Measurements from ENCODE around the gene WDR53. TPM values are rescaled to one million over a fixed set of nuclear protein-coding genes. Genes with fewer than 3 reads are reported as not detected.
"Not testable (repeated sequence)": the region's sequence is repeated elsewhere in the genome, so short reads cannot be mapped to it uniquely, and the experiment has no call there.

Gene WDR53
- polyA plus RNA-seq, 12 donors: 7.0 to 28.2 (median 11.9) TPM; not detected in 1

GRCh38 chr3:196563721-196564225 is 4.6 kb downstream of the WDR53 start:
- DNase-seq: no peak

GRCh38 chr3:196559826-196560225 is 8.5 kb downstream of the WDR53 start:
- no peak for DNase-seq

- no peak for DNase-seq
These were observed 9.9 kb downstream of the WDR53 start for GRCh38 chr3:196558476-196558875.

GRCh38 chr3:196557236-196557635 is 11.1 kb downstream of the WDR53 start:
- DNase-seq: no peak

GRCh38 chr3:196555295-196555694 is 13.1 kb downstream of the WDR53 start:
- DNase-seq: no peak

GRCh38 chr3:196554205-196554604 is 14.1 kb downstream of the WDR53 start:
- no peak for DNase-seq

- no peak for DNase-seq
These were observed 14.8 kb downstream of the WDR53 start for GRCh38 chr3:196553551-196553950.

- DNase-seq: no peak
These were observed 16.1 kb downstream of the WDR53 start for GRCh38 chr3:196552253-196552652.

GRCh38 chr3:196550172-196550571 is 18.2 kb downstream of the WDR53 start:
- not testable (repeated sequence) for DNase-seq

- DNase-seq: not testable (repeated sequence)
These were observed 19.0 kb downstream of the WDR53 start for GRCh38 chr3:196549312-196549711.

- no peak for DNase-seq
These were observed 21.3 kb downstream of the WDR53 start for GRCh38 chr3:196547067-196547466.

- DNase-seq: no peak
These were observed 21.8 kb downstream of the WDR53 start for GRCh38 chr3:196546537-196546936.

- DNase-seq: no peak
These were observed 23.8 kb downstream of the WDR53 start for GRCh38 chr3:196544491-196544992.

GRCh38 chr3:196541684-196542445 is 26.5 kb downstream of the WDR53 start:
- no peak for DNase-seq

GRCh38 chr3:196537319-196537984 is 30.9 kb downstream of the WDR53 start:
- peak; percentile 33 for DNase-seq

- DNase-seq: no peak
These were observed 35.1 kb downstream of the WDR53 start for GRCh38 chr3:196533260-196533681.

- no peak for DNase-seq
These were observed 36.9 kb downstream of the WDR53 start for GRCh38 chr3:196531418-196531817.

- DNase-seq: peak; percentile 50
These were observed 39.6 kb downstream of the WDR53 start for GRCh38 chr3:196528639-196529233.

GRCh38 chr3:196525141-196525540 is 43.2 kb downstream of the WDR53 start:
- no peak for DNase-seq

GRCh38 chr3:196524527-196524926 is 43.8 kb downstream of the WDR53 start:
- DNase-seq: no peak

GRCh38 chr3:196523841-196524240 is 44.5 kb downstream of the WDR53 start:
- no peak for DNase-seq

- not testable (repeated sequence) for DNase-seq
These were observed 47.1 kb downstream of the WDR53 start for GRCh38 chr3:196521291-196521690.

GRCh38 chr3:196519718-196520082 is 48.7 kb downstream of the WDR53 start:
- DNase-seq: no peak
